HepG2 (cell line): ENCODE measurements around the gene STAT6. TPM values are rescaled to one million over a fixed set of nuclear protein-coding genes. Genes with fewer than 3 reads are reported as not detected.

ENCODE experiments used
- ATAC-seq: fragments of 200-7000 bp; cut with Tn5 transposase; 3 replicates; pipeline ENCODE4 v1.9.1; 2020; ENCODE audit warnings: mild to moderate bottlenecking, moderate library complexity
- BruUV-seq: library from RNA; stranded (reverse); fragments of 400-500 nt; replicated peaks from 2 replicates; lab custom pipeline; 2021; lab: Mats Ljungman, UMichigan
- CTCF ChIA-PET: fragments of 300-600 bp; formaldehyde crosslinking; extraction: SDS; loops from one replicate; lab custom pipeline; 2021; ENCODE audit warnings: low total read pairs, inconsistent platforms, low intra/inter-chr PET ratio; lab: Yijun Ruan, JAX
- POLR2A ChIA-PET: fragments of 350-600 bp; sonication (Branson Sonifier 250); formaldehyde crosslinking; loops from one replicate; lab custom pipeline; 2020; ENCODE audit warnings: antibody characterized with exemption, inconsistent platforms; lab: Yijun Ruan, JAX
- DNase-seq: peaks from one replicate; pipeline ENCODE4 v3.0.0-alpha.2; 2015; ENCODE audit warnings: low spot score
- FAIRE-seq: peaks from 3 replicates; lab custom pipeline; 2011; peaks lifted over from hg19 to GRCh38; lab: Jason Lieb, UNC
- H2AFZ ChIP-seq: one replicate; pipeline ENCODE4 v1.6.1; 2011; ENCODE audit warnings: low read length, inconsistent platforms
- H3K27ac ChIP-seq: fragments of 300-600 bp; 3 replicates; pipeline ENCODE4 v1.8.0; 2011; ENCODE audit warnings: mixed run types, mild to moderate bottlenecking, mixed read lengths, low read length, inconsistent platforms; ENCODE audit not compliant: insufficient read depth; ENCODE audit errors: extremely low read length
- H3K27me3 ChIP-seq, 2 experiments: fragments of 200-600 bp in 1 of 2; 2 replicates in 1 of 2; 3 replicates in 1 of 2; pipeline versions ENCODE4 v1.6.0 to v1.8.0; 2011; ENCODE audit warnings: low read length in 2 of 2, mild to moderate bottlenecking in 2 of 2, moderate library complexity in 2 of 2, inconsistent platforms in 1 of 2; ENCODE audit not compliant: insufficient read depth in 2 of 2, control insufficient read depth in 1 of 2
- H3K36me3 ChIP-seq, 2 experiments: fragments of 200-600 bp in 1 of 2; replicated peaks in 1 of 2; 2 replicates in 1 of 2; 3 replicates in 1 of 2; pipeline versions ENCODE4 v1.5.1 to v1.8.0; 2011; ENCODE audit warnings: low read length in 2 of 2, inconsistent platforms in 1 of 2; ENCODE audit not compliant: insufficient read depth in 2 of 2, control insufficient read depth in 1 of 2
- H3K4me1 ChIP-seq: 2 replicates; pipeline ENCODE4 v1.5.1; 2012; ENCODE audit warnings: low read length, inconsistent platforms; ENCODE audit not compliant: insufficient read depth
- H3K4me2 ChIP-seq: 2 replicates; pipeline ENCODE4 v1.6.0; 2011; ENCODE audit warnings: low read depth, low read length, inconsistent platforms
- H3K4me3 ChIP-seq, 3 experiments: fragments of 200-600 bp in 1 of 3; sonication (generic), shearing (Covaris generic) in 1 of 3; replicated peaks in 1 of 3; 2 replicates each; pipeline ENCODE4 v1.5.1; 2011 to 2016; ENCODE audit warnings: low read length in 3 of 3, inconsistent platforms in 2 of 3, low read depth in 2 of 3, mild to moderate bottlenecking in 2 of 3, control low read depth in 1 of 3, mixed read lengths in 1 of 3; ENCODE audit not compliant: insufficient read depth in 1 of 3
- H3K79me2 ChIP-seq: one replicate; pipeline ENCODE4 v1.6.1; 2011; ENCODE audit warnings: low read length, inconsistent platforms; ENCODE audit not compliant: insufficient read depth
- H3K9ac ChIP-seq: 2 replicates; pipeline ENCODE4 v1.6.0; 2011; ENCODE audit warnings: mild to moderate bottlenecking, low read depth, low read length, inconsistent platforms; ENCODE audit not compliant: insufficient read depth
- H3K9me3 ChIP-seq: 2 replicates; pipeline ENCODE4 v1.5.1; 2012; ENCODE audit warnings: mild to moderate bottlenecking, low read length
- H4K20me1 ChIP-seq: 2 replicates; pipeline ENCODE4 v1.6.0; 2011; ENCODE audit warnings: inconsistent platforms, mild to moderate bottlenecking, low read length, moderate library complexity; ENCODE audit not compliant: insufficient read depth
- ELF4 ChIP-seq: sonication (generic); formaldehyde crosslinking; IDR thresholded peaks from 2 replicates; pipeline ENCODE4 v1.5.0; 2020; ENCODE audit warnings: missing genetic modification reagents, mild to moderate bottlenecking, moderate library complexity, borderline replicate concordance
- EZH2 ChIP-seq: conservative IDR thresholded peaks from 2 replicates; pipeline ENCODE4 v1.6.1; 2012; ENCODE audit warnings: mild to moderate bottlenecking, low read depth, low read length, moderate library complexity
- HNF4A ChIP-seq: sonication (generic); formaldehyde crosslinking; IDR thresholded peaks from 2 replicates; pipeline ENCODE4 v1.4.0; 2020; ENCODE audit warnings: missing genetic modification reagents
- NR2F2 ChIP-seq: IDR thresholded peaks from 2 replicates; pipeline ENCODE4 v1.6.1; 2012; ENCODE audit warnings: low read depth, inconsistent platforms, borderline replicate concordance
- NR2F6 ChIP-seq, 2 experiments: IDR thresholded peaks; 2 replicates each; pipeline ENCODE4 v1.6.1; 2016; ENCODE audit warnings: antibody characterized with exemption in 1 of 2, mild to moderate bottlenecking in 1 of 2
- RBM39 ChIP-seq: fragments of 200-400 bp; formaldehyde crosslinking; IDR thresholded peaks from one replicate; pipeline ENCODE4 v1.6.1; 2018; ENCODE audit warnings: antibody characterized with exemption, mild to moderate bottlenecking, low read depth, low read length; ENCODE audit not compliant: poor library complexity, severe bottlenecking
- SP5 ChIP-seq: IDR thresholded peaks from 2 replicates; pipeline ENCODE4 v1.6.1; 2016; ENCODE audit warnings: low read depth, borderline replicate concordance
- WGBS: methylation state at CpG from one replicate; pipeline ENCODE4 v1.1.6; 2017; ENCODE audit warnings: low lambda C conversion rate; 5-methylcytosine and 5-hydroxymethylcytosine counted together
- in situ Hi-C: cut with HindIII; loops from 2 replicates; pipeline ENCODE4 v1.10.0; 2017; ENCODE audit warnings: low pct_unique_long_range_greater_than_20kb; ENCODE audit not compliant: extremely low pct_ligation_motif_present
- intact Hi-C: fragments of 100-400 bp; cut with micrococcal nuclease; formaldehyde crosslinking; loops from one replicate; pipeline ENCODE4 v1.10.0; 2022; ENCODE audit not compliant: unreplicated experiment
- polyA plus RNA-seq, 8 experiments: library from polyadenylated mRNA; depleted of rRNA in 3 of 8; stranded (reverse) in 7 of 8; unstranded in 1 of 8; fragments of >200 nt; fragmentation: Illumina TruSeq in 4 of 8; extraction: Trizol in 4 of 8; gene quantifications; 2 replicates each; pipeline versions ENCODE4 v1.2.1 to v1.2.3, GENCODE V29; 2011 to 2016; ENCODE audit warnings: low read depth in 4 of 8, missing spikeins in 1 of 8, mixed read lengths in 1 of 8; ENCODE audit not compliant: insufficient read depth in 1 of 8
- total RNA-seq, 5 experiments: library from RNA; depleted of rRNA; stranded (reverse); fragments of >200 nt; fragmentation: Illumina TruSeq; extraction: Trizol; gene quantifications; 2 replicates each; pipeline ENCODE4 v1.2.3, GENCODE V29; 2016; ENCODE audit warnings: low read depth in 1 of 5
- TF ChIP-seq, protein P1 (sequence below): sonication (generic); formaldehyde crosslinking; IDR thresholded peaks from 2 replicates; pipeline ENCODE4 v1.5.1; 2020; ENCODE audit warnings: mild to moderate bottlenecking, missing genetic modification reagents, moderate library complexity
- TF ChIP-seq, protein P2 (sequence below): sonication (generic); formaldehyde crosslinking; IDR thresholded peaks from 2 replicates; pipeline ENCODE4 v1.4.0; 2020; ENCODE audit warnings: missing genetic modification reagents
- TF ChIP-seq, protein P3 (sequence below): sonication (generic); formaldehyde crosslinking; IDR thresholded peaks from 2 replicates; pipeline ENCODE4 v1.4.0; 2020; ENCODE audit warnings: missing genetic modification reagents

Gene STAT6
- total and polyA plus RNA-seq, 2 of the 13 experiments (the other 11 are each of a cell fraction or from before 2014, with no cell fraction given), result 28.0 to 62.2 TPM

DNA sequence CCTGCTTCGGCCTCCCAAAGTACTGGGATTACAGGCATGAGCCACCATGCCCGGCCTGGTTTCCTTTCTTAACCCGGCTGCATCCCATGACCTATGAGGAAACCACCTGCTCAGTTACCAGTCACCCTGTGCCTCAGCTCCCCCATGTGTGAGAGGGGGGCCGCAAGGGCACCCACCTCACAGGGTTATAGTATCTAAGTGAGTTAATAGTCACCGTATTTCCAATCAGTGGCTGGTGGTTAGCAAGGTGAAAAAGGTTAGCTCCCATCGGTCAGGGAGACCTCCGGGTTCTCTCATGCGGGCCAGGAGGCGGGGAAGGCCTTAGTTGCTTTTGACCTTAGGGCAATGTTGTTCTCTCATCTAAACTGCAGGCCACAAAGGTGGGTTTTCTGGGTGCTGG is 23.8 kb upstream of the STAT6 start:
- ATAC-seq (no peak), FAIRE-seq (no peak)
- POLR2A ChIA-PET, result interaction anchor here (5.2 to 16.0 kb wide), 2 partner anchors 15 to 23 kb away, joined by 19 to 827 read pairs; partner anchors contain the start of genes LRP1-AS and STAT6

More for the DNA sequence above, 23.8 kb upstream of the STAT6 start:
- Histone ChIP-seq H3K4me3 (no peak overlapping the region), H2AFZ (no peak overlapping the region), H3K36me3 (peaks cover 10 to 21% of the 10 kb centered on the region in 2 experiments; a peak in 4 of 5 replicates), H3K9me3 (no peaks in the 10 kb centered on the region), H3K9ac (no peak overlapping the region), H4K20me1 (peaks cover 31% of the 10 kb centered on the region), H3K4me2 (no peak overlapping the region; the same call in 1 of the 2 replicates), H3K27me3 (no peaks in the 10 kb centered on the region), H3K79me2 (peaks cover 65% of the 10 kb centered on the region), H3K4me1 (peaks cover 100% of the 10 kb centered on the region), H3K27ac (peak overlapping the region; percentile 42)
- 40% methylated on average over 6 of the region's 9 CpGs for WGBS
- BruUV-seq, result no TSS peak
- intact Hi-C loops (no loop called here), in situ Hi-C loops (loop anchor here (5.0 kb wide), 1 partner anchor 42 kb away; no protein-coding TSS in a partner anchor)
- CTCF ChIA-PET, result no interaction called here
- no peak for DNase-seq
- TF ChIP-seq, protein P1, sequence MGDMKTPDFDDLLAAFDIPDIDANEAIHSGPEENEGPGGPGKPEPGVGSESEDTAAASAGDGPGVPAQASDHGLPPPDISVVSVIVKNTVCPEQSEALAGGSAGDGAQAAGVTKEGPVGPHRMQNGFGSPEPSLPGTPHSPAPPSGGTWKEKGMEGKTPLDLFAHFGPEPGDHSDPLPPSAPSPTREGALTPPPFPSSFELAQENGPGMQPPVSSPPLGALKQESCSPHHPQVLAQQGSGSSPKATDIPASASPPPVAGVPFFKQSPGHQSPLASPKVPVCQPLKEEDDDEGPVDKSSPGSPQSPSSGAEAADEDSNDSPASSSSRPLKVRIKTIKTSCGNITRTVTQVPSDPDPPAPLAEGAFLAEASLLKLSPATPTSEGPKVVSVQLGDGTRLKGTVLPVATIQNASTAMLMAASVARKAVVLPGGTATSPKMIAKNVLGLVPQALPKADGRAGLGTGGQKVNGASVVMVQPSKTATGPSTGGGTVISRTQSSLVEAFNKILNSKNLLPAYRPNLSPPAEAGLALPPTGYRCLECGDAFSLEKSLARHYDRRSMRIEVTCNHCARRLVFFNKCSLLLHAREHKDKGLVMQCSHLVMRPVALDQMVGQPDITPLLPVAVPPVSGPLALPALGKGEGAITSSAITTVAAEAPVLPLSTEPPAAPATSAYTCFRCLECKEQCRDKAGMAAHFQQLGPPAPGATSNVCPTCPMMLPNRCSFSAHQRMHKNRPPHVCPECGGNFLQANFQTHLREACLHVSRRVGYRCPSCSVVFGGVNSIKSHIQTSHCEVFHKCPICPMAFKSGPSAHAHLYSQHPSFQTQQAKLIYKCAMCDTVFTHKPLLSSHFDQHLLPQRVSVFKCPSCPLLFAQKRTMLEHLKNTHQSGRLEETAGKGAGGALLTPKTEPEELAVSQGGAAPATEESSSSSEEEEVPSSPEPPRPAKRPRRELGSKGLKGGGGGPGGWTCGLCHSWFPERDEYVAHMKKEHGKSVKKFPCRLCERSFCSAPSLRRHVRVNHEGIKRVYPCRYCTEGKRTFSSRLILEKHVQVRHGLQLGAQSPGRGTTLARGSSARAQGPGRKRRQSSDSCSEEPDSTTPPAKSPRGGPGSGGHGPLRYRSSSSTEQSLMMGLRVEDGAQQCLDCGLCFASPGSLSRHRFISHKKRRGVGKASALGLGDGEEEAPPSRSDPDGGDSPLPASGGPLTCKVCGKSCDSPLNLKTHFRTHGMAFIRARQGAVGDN (CRISPR knock-in tag), result peak; percentile 28; the same call in 1 of the 2 replicates
- peak; percentile 29; the same call in 1 of the 2 replicates for TF ChIP-seq SP5 (CRISPR knock-in tag)
- no peak for TF ChIP-seq EZH2
- TF ChIP-seq, protein P2, sequence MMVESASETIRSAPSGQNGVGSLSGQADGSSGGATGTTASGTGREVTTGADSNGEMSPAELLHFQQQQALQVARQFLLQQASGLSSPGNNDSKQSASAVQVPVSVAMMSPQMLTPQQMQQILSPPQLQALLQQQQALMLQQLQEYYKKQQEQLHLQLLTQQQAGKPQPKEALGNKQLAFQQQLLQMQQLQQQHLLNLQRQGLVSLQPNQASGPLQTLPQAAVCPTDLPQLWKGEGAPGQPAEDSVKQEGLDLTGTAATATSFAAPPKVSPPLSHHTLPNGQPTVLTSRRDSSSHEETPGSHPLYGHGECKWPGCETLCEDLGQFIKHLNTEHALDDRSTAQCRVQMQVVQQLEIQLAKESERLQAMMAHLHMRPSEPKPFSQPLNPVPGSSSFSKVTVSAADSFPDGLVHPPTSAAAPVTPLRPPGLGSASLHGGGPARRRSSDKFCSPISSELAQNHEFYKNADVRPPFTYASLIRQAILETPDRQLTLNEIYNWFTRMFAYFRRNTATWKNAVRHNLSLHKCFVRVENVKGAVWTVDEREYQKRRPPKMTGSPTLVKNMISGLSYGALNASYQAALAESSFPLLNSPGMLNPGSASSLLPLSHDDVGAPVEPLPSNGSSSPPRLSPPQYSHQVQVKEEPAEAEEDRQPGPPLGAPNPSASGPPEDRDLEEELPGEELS (CRISPR knock-in tag), result peak; percentile 11; the same call in 1 of the 2 replicates
- TF ChIP-seq ELF4 (CRISPR knock-in tag), result no peak
- peak; percentile 56; the same call in 1 of the 2 replicates for TF ChIP-seq NR2F2
- 0 out of 2 replicates have a peak, but pooled peaks have one; percentile 24 for TF ChIP-seq NR2F6 (IDR thresholded peaks at IDR 0.05)
- no peak for TF ChIP-seq NR2F6 (CRISPR knock-in tag; IDR thresholded peaks at IDR 0.05)
- TF ChIP-seq RBM39, result no peak
- TF ChIP-seq, protein P3, sequence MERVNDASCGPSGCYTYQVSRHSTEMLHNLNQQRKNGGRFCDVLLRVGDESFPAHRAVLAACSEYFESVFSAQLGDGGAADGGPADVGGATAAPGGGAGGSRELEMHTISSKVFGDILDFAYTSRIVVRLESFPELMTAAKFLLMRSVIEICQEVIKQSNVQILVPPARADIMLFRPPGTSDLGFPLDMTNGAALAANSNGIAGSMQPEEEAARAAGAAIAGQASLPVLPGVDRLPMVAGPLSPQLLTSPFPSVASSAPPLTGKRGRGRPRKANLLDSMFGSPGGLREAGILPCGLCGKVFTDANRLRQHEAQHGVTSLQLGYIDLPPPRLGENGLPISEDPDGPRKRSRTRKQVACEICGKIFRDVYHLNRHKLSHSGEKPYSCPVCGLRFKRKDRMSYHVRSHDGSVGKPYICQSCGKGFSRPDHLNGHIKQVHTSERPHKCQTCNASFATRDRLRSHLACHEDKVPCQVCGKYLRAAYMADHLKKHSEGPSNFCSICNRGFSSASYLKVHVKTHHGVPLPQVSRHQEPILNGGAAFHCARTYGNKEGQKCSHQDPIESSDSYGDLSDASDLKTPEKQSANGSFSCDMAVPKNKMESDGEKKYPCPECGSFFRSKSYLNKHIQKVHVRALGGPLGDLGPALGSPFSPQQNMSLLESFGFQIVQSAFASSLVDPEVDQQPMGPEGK (CRISPR knock-in tag), result 0 out of 2 replicates have a peak, but pooled peaks have one; percentile 15
- TF ChIP-seq HNF4A (CRISPR knock-in tag), result 0 out of 2 replicates have a peak, but pooled peaks have one; percentile 22
